ENCODE measurements around the gene CHTOP.
A peak's percentile ranks its signal among the peaks of the same experiment; 100 is the strongest.

CHTOP gene

GRCh38 chr1:153613406-153613805 lies 20.5 kb upstream of the CHTOP start:
- no peak for DNase-seq

GRCh38 chr1:153614189-153614900 lies 19.5 kb upstream of the CHTOP start:
- no peak for DNase-seq

- no peak for DNase-seq
These were observed 19.0 kb upstream of the CHTOP start for GRCh38 chr1:153614906-153615305.

- no peak for DNase-seq
These were observed 18.5 kb upstream of the CHTOP start for GRCh38 chr1:153615406-153615805.

GRCh38 chr1:153616144-153616916 lies 17.5 kb upstream of the CHTOP start, which contains the start of gene S100A14:
Gene S100A14, minus strand, starts transcription at chr1:153616325. Its CDS starts 467 bp downstream, at chr1:153615858.
- no peak for DNase-seq

- DNase-seq, result no peak
These were observed 17.0 kb upstream of the CHTOP start for GRCh38 chr1:153616917-153617311.

GRCh38 chr1:153617663-153618062 lies 16.2 kb upstream of the CHTOP start:
- no peak for DNase-seq

GRCh38 chr1:153619171-153619570 lies 14.7 kb upstream of the CHTOP start:
- DNase-seq, result no peak

- DNase-seq, result no peak
These were observed 10.8 kb upstream of the CHTOP start for GRCh38 chr1:153623101-153623500.

GRCh38 chr1:153624965-153625611 lies 8.8 kb upstream of the CHTOP start:
- no peak for DNase-seq

GRCh38 chr1:153626477-153626903 lies 7.4 kb upstream of the CHTOP start:
- no peak for DNase-seq

- peak; percentile 91 for DNase-seq
These were observed 6.8 kb upstream of the CHTOP start, which contains the start of gene S100A13 for GRCh38 chr1:153626904-153627714. Gene S100A13, minus strand, starts transcription at chr1:153627505. Its CDS starts 1,033 bp downstream, at chr1:153626472.

GRCh38 chr1:153627715-153628626 lies 5.9 kb upstream of the CHTOP start, which contains the start of gene S100A1:
Gene S100A1, plus strand, starts transcription at chr1:153628434. Its CDS starts 2,088 bp downstream, at chr1:153630522.
- no peak for DNase-seq

- no peak for DNase-seq
These were observed 5.1 kb upstream of the CHTOP start for GRCh38 chr1:153628638-153629342.

- DNase-seq, result no peak
These were observed 4.6 kb upstream of the CHTOP start for GRCh38 chr1:153629343-153629665.

GRCh38 chr1:153629971-153630370 lies 3.9 kb upstream of the CHTOP start:
- DNase-seq, result no peak

GRCh38 chr1:153630384-153630783 lies 3.5 kb upstream of the CHTOP start:
- DNase-seq, result no peak

GRCh38 chr1:153631047-153632022 lies 2.5 kb upstream of the CHTOP start:
- no peak for DNase-seq

GRCh38 chr1:153633161-153633753 lies 609 bp upstream of the CHTOP start:
- no peak for DNase-seq

Data from NCI-H526 treated with DMSO at 0.1 percent for 48 hours (cell line).